CD8-positive, alpha-beta memory T cell (primary cell): ENCODE results near the gene RFFL. TPM values are rescaled to one million over a fixed set of nuclear protein-coding genes. Genes with fewer than 3 reads are reported as not detected.
"Not testable (repeated sequence)": the region's sequence is repeated elsewhere in the genome, so short reads cannot be mapped to it uniquely, and the experiment has no call there.

Experiments
- CTCF ChIA-PET: fragments of 350-600 bp; sonication (Branson Sonifier 250); formaldehyde crosslinking; loops from one replicate; lab custom pipeline; 2021; ENCODE audit warnings: antibody characterized with exemption; lab: Charles Lee
- POLR2A ChIA-PET: fragments of 350-600 bp; sonication (Branson Sonifier 250); formaldehyde crosslinking; loops from one replicate; lab custom pipeline; 2021; ENCODE audit warnings: antibody characterized with exemption; lab: Charles Lee
- DNase-seq, 5 donors: peaks; one replicate each; pipeline versions ENCODE4 v3.0.0 to v3.0.0-alpha.2; 2020 to 2022; ENCODE audit warnings: mixed read lengths in 1 of 5
- H3K27ac ChIP-seq: one replicate; pipeline ENCODE4 v1.7.0; 2013; ENCODE audit warnings: low read depth, mild to moderate bottlenecking, low read length, moderate library complexity
- H3K27me3 ChIP-seq: 2 replicates; pipeline ENCODE4 v1.7.0; 2013; ENCODE audit warnings: low read length, mild to moderate bottlenecking; ENCODE audit not compliant: insufficient read depth, poor library complexity, severe bottlenecking
- H3K36me3 ChIP-seq: 2 replicates; pipeline ENCODE4 v1.7.0; 2013; ENCODE audit warnings: mild to moderate bottlenecking, low read length, moderate library complexity; ENCODE audit not compliant: insufficient read depth
- H3K4me1 ChIP-seq: 2 replicates; pipeline ENCODE4 v1.7.0; 2013; ENCODE audit warnings: mild to moderate bottlenecking, low read length, moderate library complexity; ENCODE audit not compliant: insufficient read depth
- H3K4me3 ChIP-seq: 2 replicates; pipeline ENCODE4 v1.7.0; 2013; ENCODE audit warnings: mild to moderate bottlenecking, low read length
- H3K9me3 ChIP-seq: 2 replicates; pipeline ENCODE4 v1.7.0; 2013; ENCODE audit warnings: mild to moderate bottlenecking, low read length
- H3K27ac Mint-ChIP-seq, 8 donors: one replicate each; pipeline ENCODE4 v1.8.0; 2020 to 2021; ENCODE audit warnings: mixed read lengths in 8 of 8, mild to moderate bottlenecking in 6 of 8, inconsistent platforms in 3 of 8, moderate library complexity in 3 of 8
- H3K27me3 Mint-ChIP-seq, 2 donors: one replicate each; pipeline ENCODE4 v1.8.0; 2020 to 2021; ENCODE audit warnings: mixed read lengths in 2 of 2, mild to moderate bottlenecking in 1 of 2, moderate library complexity in 1 of 2
- H3K36me3 Mint-ChIP-seq, 3 donors: one replicate each; pipeline ENCODE4 v1.8.0; 2020 to 2021; ENCODE audit warnings: mixed read lengths in 3 of 3, inconsistent platforms in 1 of 3, mild to moderate bottlenecking in 1 of 3
- H3K4me1 Mint-ChIP-seq, 3 donors: one replicate each; pipeline ENCODE4 v1.8.0; 2020 to 2021; ENCODE audit warnings: mixed read lengths in 3 of 3, inconsistent platforms in 1 of 3, mild to moderate bottlenecking in 1 of 3
- H3K4me3 Mint-ChIP-seq, 7 donors: one replicate each; pipeline ENCODE4 v1.8.0; 2020 to 2021; ENCODE audit warnings: mixed read lengths in 7 of 7, mild to moderate bottlenecking in 6 of 7, moderate library complexity in 4 of 7, inconsistent platforms in 2 of 7
- H3K9me3 Mint-ChIP-seq, 5 donors: one replicate each; pipeline ENCODE4 v1.8.0; 2020 to 2022; ENCODE audit warnings: mixed read lengths in 5 of 5, mild to moderate bottlenecking in 3 of 5, moderate library complexity in 2 of 5, inconsistent platforms in 1 of 5
- polyA plus RNA-seq: library from polyadenylated mRNA; unstranded; fragments of 300-500 nt; fragmentation: Illumina TruSeq; gene quantifications from one replicate; pipeline ENCODE4 v1.2.3, GENCODE V29; 2021
- total RNA-seq, 2 experiments: library from RNA; stranded (reverse); gene quantifications; one replicate each; pipeline ENCODE4 v1.2.3, GENCODE V29; 2021

RFFL gene
- total and polyA plus RNA-seq, 3 experiments from 2014 or later, result 30.2 to 43.6 (median 33.1) TPM

DNA sequence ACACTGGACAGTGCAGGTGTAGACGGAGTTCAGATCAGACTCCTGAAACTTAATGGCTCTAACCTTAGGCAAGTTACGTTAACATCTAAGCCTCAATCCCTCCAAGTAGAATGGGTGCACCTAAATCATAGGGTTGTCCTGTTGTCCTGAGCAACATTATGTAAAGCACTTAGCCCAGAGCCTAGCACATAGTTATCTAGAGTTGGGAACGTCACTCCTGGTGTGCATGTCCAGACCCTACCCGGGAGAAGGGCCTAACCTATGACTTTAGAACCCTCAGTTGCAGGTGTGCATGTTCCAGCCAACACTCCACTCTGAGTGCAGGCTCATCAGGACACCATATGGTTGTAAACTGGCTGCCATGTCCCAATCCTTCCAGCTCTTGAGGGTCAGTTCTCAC, 57.2 kb downstream of the RFFL start:
- POLR2A ChIA-PET, result no interaction called here
- peaks cover 21% of the 10 kb centered on the region for H3K36me3 ChIP-seq

DNA sequence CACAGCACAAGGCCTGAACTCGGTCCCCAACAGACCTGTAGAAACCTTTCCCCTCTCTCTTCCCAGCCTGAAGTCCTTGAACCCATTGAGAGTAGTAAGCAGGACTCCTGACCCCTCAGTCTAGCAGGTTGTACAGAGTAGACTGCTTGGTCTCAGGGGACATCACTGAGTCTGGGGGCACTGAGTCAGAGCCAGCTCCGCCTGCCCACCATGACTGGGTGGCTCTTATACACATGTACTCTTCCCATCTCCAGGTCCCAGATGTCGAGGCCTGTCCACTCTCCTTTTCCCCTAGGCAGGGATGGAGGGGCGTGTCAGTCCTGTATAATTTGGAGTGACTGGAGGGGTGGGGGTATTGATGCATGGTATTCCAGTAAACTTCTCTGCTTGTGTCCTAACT, 59.7 kb downstream of the RFFL start:
- Mint-ChIP-seq H3K4me1 (peaks cover 0 to 6% (median 0%) of the 10 kb centered on the region in 3 donors), H3K9me3 (no peaks in the 10 kb centered on the region), H3K36me3 (peaks cover 0 to 80% (median 8%) of the 10 kb centered on the region in 3 donors), H3K27me3 (no peaks in the 10 kb centered on the region), H3K4me3 (no peak overlapping the region), H3K27ac (peak overlapping the region in 6 of 8 donors; percentile 9 to 88 (median 51))
- Histone ChIP-seq H3K27me3 (no peaks in the 10 kb centered on the region), H3K4me1 (no peaks in the 10 kb centered on the region), H3K27ac (no peak overlapping the region), H3K9me3 (no peaks in the 10 kb centered on the region), H3K4me3 (no peak overlapping the region), H3K36me3 (peaks cover 6% of the 10 kb centered on the region)
- POLR2A ChIA-PET, result no interaction called here
- CTCF ChIA-PET, result interaction anchor here (1.0 kb wide), 1 partner anchor 60 kb away, joined by 5 read pairs; the partner anchor contains the start of gene RFFL
- no peak for DNase-seq

More for the DNA sequence above, 57.2 kb downstream of the RFFL start:
- CTCF ChIA-PET, result no interaction called here
- no peak overlapping the region for H3K4me3 Mint-ChIP-seq
- peaks cover 0 to 88% (median 16%) of the 10 kb centered on the region in 3 donors for H3K36me3 Mint-ChIP-seq
- no peaks in the 10 kb centered on the region for H3K27me3 Mint-ChIP-seq
- H3K4me1 Mint-ChIP-seq, result peaks cover 0 to 6% (median 0%) of the 10 kb centered on the region in 3 donors
- DNase-seq, result no peak
- no peaks in the 10 kb centered on the region for H3K9me3 Mint-ChIP-seq
- Histone ChIP-seq H3K9me3 (no peaks in the 10 kb centered on the region), H3K4me1 (no peaks in the 10 kb centered on the region), H3K4me3 (no peak overlapping the region), H3K27me3 (no peaks in the 10 kb centered on the region), H3K27ac (no peak overlapping the region)
- peak overlapping the region in 2 of 8 donors; percentile 48 to 77 for H3K27ac Mint-ChIP-seq

GRCh38 chr17:35002876-35003551, 60.5 kb downstream of the RFFL start:
- no peaks in the 10 kb centered on the region for H3K9me3 ChIP-seq
- H3K9me3 Mint-ChIP-seq, result no peaks in the 10 kb centered on the region
- no peaks in the 10 kb centered on the region for H3K4me1 ChIP-seq
- H3K27ac Mint-ChIP-seq, result peak overlapping the region in 5 of 8 donors; percentile 1 to 79 (median 54)
- no peak for DNase-seq
- POLR2A ChIA-PET, result interaction anchor here (0.6 kb wide), 1 partner anchor 42 kb away, joined by 3 read pairs; no protein-coding TSS in a partner anchor
- H3K27me3 Mint-ChIP-seq, result no peaks in the 10 kb centered on the region
- no peaks in the 10 kb centered on the region for H3K27me3 ChIP-seq
- H3K4me3 Mint-ChIP-seq, result no peak overlapping the region
- H3K4me3 ChIP-seq, result no peak overlapping the region
- peaks cover 5 to 8% (median 5%) of the 10 kb centered on the region in 3 donors for H3K4me1 Mint-ChIP-seq
- H3K27ac ChIP-seq, result no peak overlapping the region
- H3K36me3 Mint-ChIP-seq, result peaks cover 0 to 81% (median 8%) of the 10 kb centered on the region in 3 donors
- CTCF ChIA-PET, result interaction anchor here (1.6 to 10.7 kb wide), 2 partner anchors 87 to 116 kb away, joined by 5 to 93 read pairs; partner anchors contain the start of genes FNDC8 and RAD51D
- peaks cover 6% of the 10 kb centered on the region for H3K36me3 ChIP-seq

- Mint-ChIP-seq H3K4me3 (no peak overlapping the region), H3K4me1 (peaks cover 5 to 7% (median 6%) of the 10 kb centered on the region in 3 donors), H3K27ac (peak overlapping the region in 4 of 8 donors; percentile 11 to 88 (median 51)), H3K9me3 (no peaks in the 10 kb centered on the region), H3K36me3 (peaks cover 0 to 78% (median 3%) of the 10 kb centered on the region in 3 donors), H3K27me3 (no peaks in the 10 kb centered on the region)
- no peaks in the 10 kb centered on the region for H3K9me3 ChIP-seq
- no peak overlapping the region for H3K4me3 ChIP-seq
- no peaks in the 10 kb centered on the region for H3K27me3 ChIP-seq
- ChIA-PET POLR2A (no interaction called here), CTCF (interaction anchor here (1.0 to 10.7 kb wide), 4 partner anchors 49 to 117 kb away, joined by 3 to 93 read pairs (median 38); partner anchors contain the start of genes FNDC8, RAD51D and RFFL)
- no peaks in the 10 kb centered on the region for H3K4me1 ChIP-seq
- DNase-seq, result no peak
- no peak overlapping the region for H3K27ac ChIP-seq
- H3K36me3 ChIP-seq, result no peaks in the 10 kb centered on the region
Observed at GRCh38 chr17:35001549-35001948, 62.0 kb downstream of the RFFL start.

- DNase-seq, H3K4me3 ChIP-seq, H3K4me3 Mint-ChIP-seq, H3K27me3 ChIP-seq, H3K27me3 Mint-ChIP-seq, H3K36me3 ChIP-seq, H3K27ac ChIP-seq, H3K9me3 ChIP-seq, H3K4me1 ChIP-seq, H3K4me1 Mint-ChIP-seq, H3K9me3 Mint-ChIP-seq: not testable (repeated sequence)
- ChIA-PET POLR2A (interaction anchor here (0.7 kb wide), 1 partner anchor 53 kb away, joined by 5 read pairs; no protein-coding TSS in a partner anchor), CTCF (interaction anchor here (1.7 to 10.7 kb wide), 4 partner anchors 9 to 118 kb away, joined by 4 to 93 read pairs (median 38); partner anchors contain the start of genes FNDC8, RAD51D and RFFL)
- Mint-ChIP-seq H3K27ac (peak overlapping the region in 2 of 8 donors; percentile 17 to 46), H3K36me3 (peaks cover 0 to 80% (median 3%) of the 10 kb centered on the region in 3 donors)
Observed at GRCh38 chr17:35000965-35001364, 62.5 kb downstream of the RFFL start.

GRCh38 chr17:34999456-34999855, 64.1 kb downstream of the RFFL start:
- ChIA-PET POLR2A (interaction anchor here (1.2 kb wide), 1 partner anchor 71 kb away, joined by 3 read pairs; no protein-coding TSS in a partner anchor), CTCF (interaction anchor here (0.9 to 10.7 kb wide), 9 partner anchors 8 to 579 kb away, joined by 3 to 93 read pairs (median 4); partner anchors contain the start of genes FNDC8, RAD51D and RFFL)
- no peaks in the 10 kb centered on the region for H3K36me3 ChIP-seq

DNA sequence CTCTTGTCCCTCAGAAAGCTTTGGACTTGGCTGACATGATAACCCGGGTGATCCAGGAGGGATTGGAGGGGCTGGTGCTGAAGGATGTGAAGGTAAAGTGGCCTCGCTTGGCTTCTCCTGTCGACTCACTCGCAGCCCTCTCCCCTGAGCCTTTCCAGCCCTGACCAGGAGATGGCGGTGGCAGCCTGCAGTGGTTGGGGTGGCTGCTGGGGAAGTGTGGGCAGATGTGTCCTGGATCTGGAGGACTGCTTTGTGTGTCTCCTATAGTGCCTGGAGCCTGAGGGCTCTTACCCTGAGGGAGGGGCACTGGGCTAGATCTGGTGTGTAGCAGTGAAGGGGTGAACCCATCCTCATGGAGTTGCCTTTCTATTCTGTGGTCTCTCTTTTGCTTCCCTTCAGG, 65.3 kb downstream of the RFFL start:
- Histone ChIP-seq H3K36me3 (no peaks in the 10 kb centered on the region), H3K27ac (no peak overlapping the region), H3K4me3 (no peak overlapping the region), H3K9me3 (no peaks in the 10 kb centered on the region), H3K4me1 (no peaks in the 10 kb centered on the region), H3K27me3 (no peaks in the 10 kb centered on the region)
- H3K27me3 Mint-ChIP-seq, result no peaks in the 10 kb centered on the region
- H3K9me3 Mint-ChIP-seq, result no peaks in the 10 kb centered on the region
- peak overlapping the region; percentile 10 to 82 (median 70) for H3K27ac Mint-ChIP-seq
- POLR2A ChIA-PET, result no interaction called here
- no peak overlapping the region for H3K4me3 Mint-ChIP-seq
- peaks cover 0 to 83% (median 5%) of the 10 kb centered on the region in 3 donors for H3K36me3 Mint-ChIP-seq
- DNase-seq, result peak; percentile 62 to 83 (median 68)
- peaks cover 5 to 10% (median 8%) of the 10 kb centered on the region in 3 donors for H3K4me1 Mint-ChIP-seq
- CTCF ChIA-PET, result interaction anchor here (1.0 to 10.7 kb wide), 11 partner anchors 9 to 121 kb away, joined by 3 to 93 read pairs (median 4); partner anchors contain the start of genes FNDC8, RAD51D and RFFL

More at GRCh38 chr17:34999456-34999855, 64.1 kb downstream of the RFFL start:
- H3K36me3 Mint-ChIP-seq, result peaks cover 0 to 81% (median 5%) of the 10 kb centered on the region in 3 donors
- no peak overlapping the region for H3K4me3 ChIP-seq
- H3K9me3 Mint-ChIP-seq, result no peaks in the 10 kb centered on the region
- H3K27me3 ChIP-seq, result no peaks in the 10 kb centered on the region
- H3K27ac Mint-ChIP-seq, result peak overlapping the region in 2 of 8 donors; percentile 30 to 67
- H3K4me1 ChIP-seq, result no peaks in the 10 kb centered on the region
- DNase-seq, result no peak
- peaks cover 5 to 7% (median 6%) of the 10 kb centered on the region in 3 donors for H3K4me1 Mint-ChIP-seq
- no peaks in the 10 kb centered on the region for H3K9me3 ChIP-seq
- no peak overlapping the region for H3K4me3 Mint-ChIP-seq
- H3K27ac ChIP-seq, result no peak overlapping the region
- no peaks in the 10 kb centered on the region for H3K27me3 Mint-ChIP-seq
